HepG2 (cell line): ENCODE results near the gene JAKMIP3. TPM values are rescaled to one million over a fixed set of nuclear protein-coding genes. Genes with fewer than 3 reads are reported as not detected.

Experiments
- ATAC-seq: fragments of 200-7000 bp; cut with Tn5 transposase; 3 replicates; pipeline ENCODE4 v1.9.1; 2020; ENCODE audit warnings: mild to moderate bottlenecking, moderate library complexity
- BruUV-seq: library from RNA; stranded (reverse); fragments of 400-500 nt; replicated peaks from 2 replicates; lab custom pipeline; 2021; lab: Mats Ljungman, UMichigan
- CTCF ChIA-PET: fragments of 300-600 bp; formaldehyde crosslinking; extraction: SDS; loops from one replicate; lab custom pipeline; 2021; ENCODE audit warnings: low total read pairs, inconsistent platforms, low intra/inter-chr PET ratio; lab: Yijun Ruan, JAX
- POLR2A ChIA-PET: fragments of 350-600 bp; sonication (Branson Sonifier 250); formaldehyde crosslinking; loops from one replicate; lab custom pipeline; 2020; ENCODE audit warnings: antibody characterized with exemption, inconsistent platforms; lab: Yijun Ruan, JAX
- DNase-seq: peaks from one replicate; pipeline ENCODE4 v3.0.0-alpha.2; 2015; ENCODE audit warnings: low spot score
- FAIRE-seq: peaks from 3 replicates; lab custom pipeline; 2011; peaks lifted over from hg19 to GRCh38; lab: Jason Lieb, UNC
- H2AFZ ChIP-seq: one replicate; pipeline ENCODE4 v1.6.1; 2011; ENCODE audit warnings: low read length, inconsistent platforms
- H3K27ac ChIP-seq: fragments of 300-600 bp; 3 replicates; pipeline ENCODE4 v1.8.0; 2011; ENCODE audit warnings: mixed run types, mild to moderate bottlenecking, mixed read lengths, low read length, inconsistent platforms; ENCODE audit not compliant: insufficient read depth; ENCODE audit errors: extremely low read length
- H3K27me3 ChIP-seq, 2 experiments: fragments of 200-600 bp in 1 of 2; 2 replicates in 1 of 2; 3 replicates in 1 of 2; pipeline versions ENCODE4 v1.6.0 to v1.8.0; 2011; ENCODE audit warnings: low read length in 2 of 2, mild to moderate bottlenecking in 2 of 2, moderate library complexity in 2 of 2, inconsistent platforms in 1 of 2; ENCODE audit not compliant: insufficient read depth in 2 of 2, control insufficient read depth in 1 of 2
- H3K36me3 ChIP-seq, 2 experiments: fragments of 200-600 bp in 1 of 2; replicated peaks in 1 of 2; 2 replicates in 1 of 2; 3 replicates in 1 of 2; pipeline versions ENCODE4 v1.5.1 to v1.8.0; 2011; ENCODE audit warnings: low read length in 2 of 2, inconsistent platforms in 1 of 2; ENCODE audit not compliant: insufficient read depth in 2 of 2, control insufficient read depth in 1 of 2
- H3K4me1 ChIP-seq: 2 replicates; pipeline ENCODE4 v1.5.1; 2012; ENCODE audit warnings: low read length, inconsistent platforms; ENCODE audit not compliant: insufficient read depth
- H3K4me2 ChIP-seq: 2 replicates; pipeline ENCODE4 v1.6.0; 2011; ENCODE audit warnings: low read depth, low read length, inconsistent platforms
- H3K4me3 ChIP-seq, 3 experiments: fragments of 200-600 bp in 1 of 3; sonication (generic), shearing (Covaris generic) in 1 of 3; replicated peaks in 1 of 3; 2 replicates each; pipeline ENCODE4 v1.5.1; 2011 to 2016; ENCODE audit warnings: low read length in 3 of 3, inconsistent platforms in 2 of 3, low read depth in 2 of 3, mild to moderate bottlenecking in 2 of 3, control low read depth in 1 of 3, mixed read lengths in 1 of 3; ENCODE audit not compliant: insufficient read depth in 1 of 3
- H3K79me2 ChIP-seq: one replicate; pipeline ENCODE4 v1.6.1; 2011; ENCODE audit warnings: low read length, inconsistent platforms; ENCODE audit not compliant: insufficient read depth
- H3K9ac ChIP-seq: 2 replicates; pipeline ENCODE4 v1.6.0; 2011; ENCODE audit warnings: mild to moderate bottlenecking, low read depth, low read length, inconsistent platforms; ENCODE audit not compliant: insufficient read depth
- H3K9me3 ChIP-seq: 2 replicates; pipeline ENCODE4 v1.5.1; 2012; ENCODE audit warnings: mild to moderate bottlenecking, low read length
- H4K20me1 ChIP-seq: 2 replicates; pipeline ENCODE4 v1.6.0; 2011; ENCODE audit warnings: inconsistent platforms, mild to moderate bottlenecking, low read length, moderate library complexity; ENCODE audit not compliant: insufficient read depth
- CCAR2 ChIP-seq: fragments of 200-400 bp; formaldehyde crosslinking; optimal IDR thresholded peaks from 2 replicates; pipeline ENCODE3; 2018; ENCODE audit warnings: low read depth, mild to moderate bottlenecking, low read length, moderate library complexity
- CENPX ChIP-seq: sonication (generic); formaldehyde crosslinking; IDR thresholded peaks from 2 replicates; pipeline ENCODE4 v1.9.0; 2021; ENCODE audit warnings: mild to moderate bottlenecking, missing genetic modification reagents, moderate library complexity
- KDM4B ChIP-seq: sonication (generic); formaldehyde crosslinking; IDR thresholded peaks from 2 replicates; pipeline ENCODE4 v1.4.0; 2020; ENCODE audit warnings: missing genetic modification reagents
- U2AF1 ChIP-seq: fragments of 200-400 bp; formaldehyde crosslinking; optimal IDR thresholded peaks from 2 replicates; pipeline ENCODE3; 2017; ENCODE audit warnings: mild to moderate bottlenecking, low read depth, low read length
- ZBTB21 ChIP-seq: sonication (generic); formaldehyde crosslinking; IDR thresholded peaks from 2 replicates; pipeline ENCODE4 v1.4.0; 2020; ENCODE audit warnings: missing genetic modification reagents
- ZNF343 ChIP-seq: sonication (generic); formaldehyde crosslinking; IDR thresholded peaks from 2 replicates; pipeline ENCODE4 v1.4.0; 2020; ENCODE audit warnings: mild to moderate bottlenecking, missing genetic modification reagents
- ZNF577 ChIP-seq: sonication (generic); formaldehyde crosslinking; IDR thresholded peaks from 2 replicates; pipeline ENCODE4 v1.4.0; 2020; ENCODE audit warnings: mild to moderate bottlenecking, low read depth, missing genetic modification reagents, borderline replicate concordance
- WGBS: methylation state at CpG from one replicate; pipeline ENCODE4 v1.1.6; 2017; ENCODE audit warnings: low lambda C conversion rate; 5-methylcytosine and 5-hydroxymethylcytosine counted together
- in situ Hi-C: cut with HindIII; loops from 2 replicates; pipeline ENCODE4 v1.10.0; 2017; ENCODE audit warnings: low pct_unique_long_range_greater_than_20kb; ENCODE audit not compliant: extremely low pct_ligation_motif_present
- intact Hi-C: fragments of 100-400 bp; cut with micrococcal nuclease; formaldehyde crosslinking; loops from one replicate; pipeline ENCODE4 v1.10.0; 2022; ENCODE audit not compliant: unreplicated experiment
- polyA plus RNA-seq, 8 experiments: library from polyadenylated mRNA; depleted of rRNA in 3 of 8; stranded (reverse) in 7 of 8; unstranded in 1 of 8; fragments of >200 nt; fragmentation: Illumina TruSeq in 4 of 8; extraction: Trizol in 4 of 8; gene quantifications; 2 replicates each; pipeline versions ENCODE4 v1.2.1 to v1.2.3, GENCODE V29; 2011 to 2016; ENCODE audit warnings: low read depth in 4 of 8, missing spikeins in 1 of 8, mixed read lengths in 1 of 8; ENCODE audit not compliant: insufficient read depth in 1 of 8
- total RNA-seq, 5 experiments: library from RNA; depleted of rRNA; stranded (reverse); fragments of >200 nt; fragmentation: Illumina TruSeq; extraction: Trizol; gene quantifications; 2 replicates each; pipeline ENCODE4 v1.2.3, GENCODE V29; 2016; ENCODE audit warnings: low read depth in 1 of 5
- TF ChIP-seq, protein P1 (sequence below): sonication (generic); formaldehyde crosslinking; IDR thresholded peaks from 2 replicates; pipeline ENCODE4 v1.4.0; 2020; ENCODE audit warnings: missing genetic modification reagents
- TF ChIP-seq, protein P2 (sequence below): sonication (generic); formaldehyde crosslinking; IDR thresholded peaks from 2 replicates; pipeline ENCODE4 v1.4.0; 2020; ENCODE audit warnings: missing genetic modification reagents, borderline replicate concordance
- TF ChIP-seq, protein P3 (sequence below): sonication (generic); formaldehyde crosslinking; IDR thresholded peaks from 2 replicates; pipeline ENCODE4 v1.4.0; 2020; ENCODE audit warnings: mild to moderate bottlenecking, missing genetic modification reagents
- TF ChIP-seq, protein P4 (sequence below): sonication (generic); formaldehyde crosslinking; IDR thresholded peaks from 2 replicates; pipeline ENCODE4 v1.8.1; 2022; ENCODE audit warnings: low read depth, mild to moderate bottlenecking, missing genetic modification reagents
- TF ChIP-seq, protein P5 (sequence below): sonication (generic); formaldehyde crosslinking; IDR thresholded peaks from 2 replicates; pipeline ENCODE4 v1.4.0; 2020; ENCODE audit warnings: missing genetic modification reagents, borderline replicate concordance
- TF ChIP-seq, protein P6 (sequence below): IDR thresholded peaks from 2 replicates; pipeline ENCODE4 v1.6.1; 2016; ENCODE audit warnings: missing biosample characterization, missing genetic modification reagents, low read depth

JAKMIP3 gene
- total and polyA plus RNA-seq, 2 of the 13 experiments (the other 11 are each of a cell fraction or from before 2014, with no cell fraction given), result 0.03 to 0.11 TPM

- TF ChIP-seq, protein P1, sequence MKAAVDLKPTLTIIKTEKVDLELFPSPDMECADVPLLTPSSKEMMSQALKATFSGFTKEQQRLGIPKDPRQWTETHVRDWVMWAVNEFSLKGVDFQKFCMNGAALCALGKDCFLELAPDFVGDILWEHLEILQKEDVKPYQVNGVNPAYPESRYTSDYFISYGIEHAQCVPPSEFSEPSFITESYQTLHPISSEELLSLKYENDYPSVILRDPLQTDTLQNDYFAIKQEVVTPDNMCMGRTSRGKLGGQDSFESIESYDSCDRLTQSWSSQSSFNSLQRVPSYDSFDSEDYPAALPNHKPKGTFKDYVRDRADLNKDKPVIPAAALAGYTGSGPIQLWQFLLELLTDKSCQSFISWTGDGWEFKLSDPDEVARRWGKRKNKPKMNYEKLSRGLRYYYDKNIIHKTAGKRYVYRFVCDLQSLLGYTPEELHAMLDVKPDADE (CRISPR knock-in tag), result no peak
- TF ChIP-seq, protein P2, sequence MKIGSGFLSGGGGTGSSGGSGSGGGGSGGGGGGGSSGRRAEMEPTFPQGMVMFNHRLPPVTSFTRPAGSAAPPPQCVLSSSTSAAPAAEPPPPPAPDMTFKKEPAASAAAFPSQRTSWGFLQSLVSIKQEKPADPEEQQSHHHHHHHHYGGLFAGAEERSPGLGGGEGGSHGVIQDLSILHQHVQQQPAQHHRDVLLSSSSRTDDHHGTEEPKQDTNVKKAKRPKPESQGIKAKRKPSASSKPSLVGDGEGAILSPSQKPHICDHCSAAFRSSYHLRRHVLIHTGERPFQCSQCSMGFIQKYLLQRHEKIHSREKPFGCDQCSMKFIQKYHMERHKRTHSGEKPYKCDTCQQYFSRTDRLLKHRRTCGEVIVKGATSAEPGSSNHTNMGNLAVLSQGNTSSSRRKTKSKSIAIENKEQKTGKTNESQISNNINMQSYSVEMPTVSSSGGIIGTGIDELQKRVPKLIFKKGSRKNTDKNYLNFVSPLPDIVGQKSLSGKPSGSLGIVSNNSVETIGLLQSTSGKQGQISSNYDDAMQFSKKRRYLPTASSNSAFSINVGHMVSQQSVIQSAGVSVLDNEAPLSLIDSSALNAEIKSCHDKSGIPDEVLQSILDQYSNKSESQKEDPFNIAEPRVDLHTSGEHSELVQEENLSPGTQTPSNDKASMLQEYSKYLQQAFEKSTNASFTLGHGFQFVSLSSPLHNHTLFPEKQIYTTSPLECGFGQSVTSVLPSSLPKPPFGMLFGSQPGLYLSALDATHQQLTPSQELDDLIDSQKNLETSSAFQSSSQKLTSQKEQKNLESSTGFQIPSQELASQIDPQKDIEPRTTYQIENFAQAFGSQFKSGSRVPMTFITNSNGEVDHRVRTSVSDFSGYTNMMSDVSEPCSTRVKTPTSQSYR (CRISPR knock-in tag), result no peak
- TF ChIP-seq ZNF343 (CRISPR knock-in tag), result no peak
- TF ChIP-seq, protein P3, sequence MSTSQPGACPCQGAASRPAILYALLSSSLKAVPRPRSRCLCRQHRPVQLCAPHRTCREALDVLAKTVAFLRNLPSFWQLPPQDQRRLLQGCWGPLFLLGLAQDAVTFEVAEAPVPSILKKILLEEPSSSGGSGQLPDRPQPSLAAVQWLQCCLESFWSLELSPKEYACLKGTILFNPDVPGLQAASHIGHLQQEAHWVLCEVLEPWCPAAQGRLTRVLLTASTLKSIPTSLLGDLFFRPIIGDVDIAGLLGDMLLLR (CRISPR knock-in tag), result no peak
- TF ChIP-seq, protein P4, sequence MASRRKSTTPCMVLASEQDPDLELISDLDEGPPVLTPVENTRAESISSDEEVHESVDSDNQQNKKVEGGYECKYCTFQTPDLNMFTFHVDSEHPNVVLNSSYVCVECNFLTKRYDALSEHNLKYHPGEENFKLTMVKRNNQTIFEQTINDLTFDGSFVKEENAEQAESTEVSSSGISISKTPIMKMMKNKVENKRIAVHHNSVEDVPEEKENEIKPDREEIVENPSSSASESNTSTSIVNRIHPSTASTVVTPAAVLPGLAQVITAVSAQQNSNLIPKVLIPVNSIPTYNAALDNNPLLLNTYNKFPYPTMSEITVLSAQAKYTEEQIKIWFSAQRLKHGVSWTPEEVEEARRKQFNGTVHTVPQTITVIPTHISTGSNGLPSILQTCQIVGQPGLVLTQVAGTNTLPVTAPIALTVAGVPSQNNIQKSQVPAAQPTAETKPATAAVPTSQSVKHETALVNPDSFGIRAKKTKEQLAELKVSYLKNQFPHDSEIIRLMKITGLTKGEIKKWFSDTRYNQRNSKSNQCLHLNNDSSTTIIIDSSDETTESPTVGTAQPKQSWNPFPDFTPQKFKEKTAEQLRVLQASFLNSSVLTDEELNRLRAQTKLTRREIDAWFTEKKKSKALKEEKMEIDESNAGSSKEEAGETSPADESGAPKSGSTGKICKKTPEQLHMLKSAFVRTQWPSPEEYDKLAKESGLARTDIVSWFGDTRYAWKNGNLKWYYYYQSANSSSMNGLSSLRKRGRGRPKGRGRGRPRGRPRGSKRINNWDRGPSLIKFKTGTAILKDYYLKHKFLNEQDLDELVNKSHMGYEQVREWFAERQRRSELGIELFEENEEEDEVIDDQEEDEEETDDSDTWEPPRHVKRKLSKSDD (CRISPR knock-in tag), result no peak
- no peak for TF ChIP-seq CCAR2
- TF ChIP-seq, protein P5, sequence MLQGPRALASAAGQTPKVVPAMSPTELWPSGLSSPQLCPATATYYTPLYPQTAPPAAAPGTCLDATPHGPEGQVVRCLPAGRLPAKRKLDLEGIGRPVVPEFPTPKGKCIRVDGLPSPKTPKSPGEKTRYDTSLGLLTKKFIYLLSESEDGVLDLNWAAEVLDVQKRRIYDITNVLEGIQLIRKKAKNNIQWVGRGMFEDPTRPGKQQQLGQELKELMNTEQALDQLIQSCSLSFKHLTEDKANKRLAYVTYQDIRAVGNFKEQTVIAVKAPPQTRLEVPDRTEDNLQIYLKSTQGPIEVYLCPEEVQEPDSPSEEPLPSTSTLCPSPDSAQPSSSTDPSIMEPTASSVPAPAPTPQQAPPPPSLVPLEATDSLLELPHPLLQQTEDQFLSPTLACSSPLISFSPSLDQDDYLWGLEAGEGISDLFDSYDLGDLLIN, result no peak
- TF ChIP-seq ZNF577, result no peak
- no peak for TF ChIP-seq CENPX
- TF ChIP-seq, protein P6, sequence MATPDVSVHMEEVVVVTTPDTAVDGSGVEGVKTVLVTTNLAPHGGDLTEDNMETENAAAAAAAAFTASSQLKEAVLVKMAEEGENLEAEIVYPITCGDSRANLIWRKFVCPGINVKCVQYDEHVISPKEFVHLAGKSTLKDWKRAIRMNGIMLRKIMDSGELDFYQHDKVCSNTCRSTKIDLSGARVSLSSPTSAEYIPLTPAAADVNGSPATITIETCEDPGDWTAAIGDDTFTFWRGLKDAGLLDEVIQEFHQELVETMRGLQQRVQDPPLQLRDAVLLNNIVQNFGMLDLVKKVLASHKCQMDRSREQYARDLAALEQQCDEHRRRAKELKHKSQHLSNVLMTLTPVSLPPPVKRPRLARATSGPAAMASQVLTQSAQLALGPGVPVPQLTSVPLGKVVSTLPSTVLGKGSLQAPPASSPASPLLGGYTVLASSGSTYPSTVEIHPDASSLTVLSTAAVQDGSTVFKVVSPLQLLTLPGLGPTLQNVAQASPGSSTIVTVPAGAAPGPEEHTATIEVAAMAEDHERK (CRISPR knock-in tag), result no peak
- TF ChIP-seq ZBTB21 (CRISPR knock-in tag), result no peak
- TF ChIP-seq U2AF1, result no peak
- no peak for TF ChIP-seq KDM4B (CRISPR knock-in tag)
- intact Hi-C loops (no loop called here), in situ Hi-C loops (no loop called here)
- Histone ChIP-seq H3K4me3 (no peak overlapping the region), H3K27ac (no peak overlapping the region), H3K27me3 (peaks cover 0 to 35% of the 10 kb centered on the region in 2 experiments; a peak in 4 of 5 replicates), H3K4me1 (no peaks in the 10 kb centered on the region), H3K9me3 (no peaks in the 10 kb centered on the region), H3K4me2 (no peak overlapping the region), H2AFZ (no peak overlapping the region), H3K79me2 (no peaks in the 10 kb centered on the region), H3K9ac (no peak overlapping the region), H3K36me3 (no peaks in the 10 kb centered on the region), H4K20me1 (no peaks in the 10 kb centered on the region)
- ChIA-PET CTCF (no interaction called here), POLR2A (no interaction called here)
- ATAC-seq, result no peak
- 31% methylated on average over 11 of the region's 14 CpGs for WGBS
- no peak for FAIRE-seq
- DNase-seq, result no peak
- no TSS peak for BruUV-seq
Measured at GRCh38 chr10:132110713-132111112, 45.0 kb downstream of the JAKMIP3 start.
